Measurements from ENCODE around the gene HK1.
"Not testable (repeated sequence)": the region's sequence is repeated elsewhere in the genome, so short reads cannot be mapped to it uniquely, and the experiment has no call there.

The HK1 gene

DNA sequence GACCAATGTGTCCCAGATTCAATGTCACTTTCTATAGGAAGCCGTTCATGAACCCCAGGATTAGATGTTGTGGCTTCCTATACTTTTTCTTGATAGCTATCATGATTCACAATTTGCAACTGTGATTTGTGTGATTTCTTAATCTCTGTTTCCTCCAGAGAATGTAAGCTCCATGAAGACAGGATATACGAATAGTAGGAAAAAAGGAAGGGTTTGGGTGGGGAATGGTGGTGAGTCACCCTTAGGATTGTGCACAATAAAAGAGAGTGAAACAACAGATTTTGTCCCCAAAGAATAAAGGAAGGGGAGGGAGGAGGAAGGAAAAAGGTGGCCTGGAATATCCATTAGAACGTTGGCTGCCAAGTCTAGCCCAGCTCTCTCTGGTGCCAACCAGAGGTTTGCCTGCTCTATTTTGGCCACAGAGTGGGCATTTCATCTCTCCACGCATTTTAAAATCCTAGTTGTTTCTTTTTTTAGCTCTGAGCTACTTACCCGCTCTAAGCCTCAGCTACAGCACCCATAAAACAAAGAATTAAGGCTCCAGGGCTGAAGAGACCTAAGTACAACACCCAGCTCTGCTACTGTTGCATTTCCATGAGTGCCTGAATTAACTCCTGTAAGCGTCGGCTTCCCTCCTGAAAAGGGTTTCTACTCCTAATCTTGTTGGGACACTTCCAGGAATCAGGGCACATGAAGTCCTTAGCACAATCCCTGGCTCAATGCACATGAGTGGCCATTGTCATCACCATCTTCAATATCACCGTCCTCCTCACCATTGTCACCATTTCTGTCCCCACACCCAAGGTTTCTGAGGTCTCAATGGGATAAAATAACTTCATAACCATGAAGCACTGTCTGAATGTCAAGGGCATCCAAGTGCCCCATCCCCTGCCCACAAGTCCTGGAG is 3.5 kb downstream of the HK1 start:
- TF ChIP-seq, protein P1, sequence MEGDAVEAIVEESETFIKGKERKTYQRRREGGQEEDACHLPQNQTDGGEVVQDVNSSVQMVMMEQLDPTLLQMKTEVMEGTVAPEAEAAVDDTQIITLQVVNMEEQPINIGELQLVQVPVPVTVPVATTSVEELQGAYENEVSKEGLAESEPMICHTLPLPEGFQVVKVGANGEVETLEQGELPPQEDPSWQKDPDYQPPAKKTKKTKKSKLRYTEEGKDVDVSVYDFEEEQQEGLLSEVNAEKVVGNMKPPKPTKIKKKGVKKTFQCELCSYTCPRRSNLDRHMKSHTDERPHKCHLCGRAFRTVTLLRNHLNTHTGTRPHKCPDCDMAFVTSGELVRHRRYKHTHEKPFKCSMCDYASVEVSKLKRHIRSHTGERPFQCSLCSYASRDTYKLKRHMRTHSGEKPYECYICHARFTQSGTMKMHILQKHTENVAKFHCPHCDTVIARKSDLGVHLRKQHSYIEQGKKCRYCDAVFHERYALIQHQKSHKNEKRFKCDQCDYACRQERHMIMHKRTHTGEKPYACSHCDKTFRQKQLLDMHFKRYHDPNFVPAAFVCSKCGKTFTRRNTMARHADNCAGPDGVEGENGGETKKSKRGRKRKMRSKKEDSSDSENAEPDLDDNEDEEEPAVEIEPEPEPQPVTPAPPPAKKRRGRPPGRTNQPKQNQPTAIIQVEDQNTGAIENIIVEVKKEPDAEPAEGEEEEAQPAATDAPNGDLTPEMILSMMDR (IDR thresholded peaks at IDR 0.05; ENCODE audit: control insufficient read depth, extremely low read depth, insufficient read depth): no peak
- no peak overlapping the region for H3K4me3 ChIP-seq (ENCODE audit: low read depth, low read length)
- no peak for DNase-seq (ENCODE audit: low read depth)

- DNase-seq (ENCODE audit: low read depth); H3K4me3 ChIP-seq (ENCODE audit: low read depth, low read length): not testable (repeated sequence)
Measured at GRCh38 chr10:69284402-69284801, 6.1 kb downstream of the HK1 start.

- no peak overlapping the region for H3K4me3 ChIP-seq (ENCODE audit: low read depth, low read length)
- TF ChIP-seq, protein P1 (IDR thresholded peaks at IDR 0.05; ENCODE audit: control insufficient read depth, extremely low read depth, insufficient read depth): no peak
- no peak for DNase-seq (ENCODE audit: low read depth)
Measured at GRCh38 chr10:69285699-69286098, 7.4 kb downstream of the HK1 start.

GRCh38 chr10:69287181-69287580 is 8.9 kb downstream of the HK1 start:
- DNase-seq (ENCODE audit: low read depth): no peak
- no peak overlapping the region for H3K4me3 ChIP-seq (ENCODE audit: low read depth, low read length)
- TF ChIP-seq, protein P1 (IDR thresholded peaks at IDR 0.05; ENCODE audit: control insufficient read depth, extremely low read depth, insufficient read depth): no peak

- TF ChIP-seq, protein P1 (IDR thresholded peaks at IDR 0.05; ENCODE audit: control insufficient read depth, extremely low read depth, insufficient read depth): no peak
- no peak for DNase-seq (ENCODE audit: low read depth)
Measured at GRCh38 chr10:69290993-69291392, 12.7 kb downstream of the HK1 start.

DNA sequence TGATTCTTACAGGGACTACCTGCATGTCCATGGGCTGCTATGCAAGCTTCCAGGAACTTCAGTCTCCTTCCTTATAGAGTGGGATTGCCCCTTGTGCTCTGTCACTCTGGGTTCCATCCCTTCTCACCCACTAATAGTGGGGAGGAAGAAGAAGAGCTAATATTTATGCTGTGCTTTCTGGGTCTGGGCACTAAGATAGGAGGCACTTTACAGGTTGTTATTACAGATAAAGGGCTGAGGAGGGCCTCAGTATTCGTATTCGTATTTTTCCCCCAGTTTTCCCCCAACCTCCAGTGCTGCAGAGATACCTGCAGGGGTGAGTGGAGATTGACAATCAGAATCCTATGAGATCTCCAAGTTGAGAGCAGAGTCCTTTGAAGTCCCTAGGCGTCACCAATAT is 14.2 kb downstream of the HK1 start:
- no peak overlapping the region for H3K4me3 ChIP-seq (ENCODE audit: low read depth, low read length)
- DNase-seq (ENCODE audit: low read depth): no peak
- TF ChIP-seq, protein P1 (IDR thresholded peaks at IDR 0.05; ENCODE audit: control insufficient read depth, extremely low read depth, insufficient read depth): no peak

More at GRCh38 chr10:69290993-69291392, 12.7 kb downstream of the HK1 start:
- H3K4me3 ChIP-seq (ENCODE audit: low read depth, low read length): no peak overlapping the region

DNA sequence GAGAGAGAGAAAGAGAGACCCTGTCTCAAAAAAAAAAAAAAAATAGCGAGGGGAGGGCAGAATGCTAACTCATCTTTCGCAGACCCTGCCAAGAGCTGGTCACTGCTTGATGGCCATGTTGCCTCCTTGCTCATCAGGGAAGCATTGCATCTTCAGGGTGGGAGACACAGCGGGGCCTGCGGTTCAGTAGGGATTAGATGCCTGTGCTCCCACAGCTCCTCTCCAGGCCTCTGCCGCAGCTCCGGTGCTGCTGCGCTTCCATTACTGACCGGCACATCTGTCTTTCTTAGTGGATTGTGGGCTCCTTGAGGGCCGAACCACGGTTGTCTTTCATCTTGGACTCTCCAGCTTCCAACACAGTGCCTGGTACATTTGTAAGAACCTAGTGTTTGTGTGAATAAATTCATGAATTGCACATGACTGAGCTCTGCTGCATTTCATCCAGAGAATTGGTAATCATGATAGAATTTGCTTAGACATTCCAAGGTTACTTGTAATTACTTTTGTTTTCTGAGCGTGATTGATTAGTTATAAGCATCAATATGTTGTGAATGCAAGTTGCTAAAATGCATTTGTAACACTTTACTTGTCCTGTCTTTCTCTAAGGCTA is 16.8 kb downstream of the HK1 start:
- TF ChIP-seq, protein P1 (IDR thresholded peaks at IDR 0.05; ENCODE audit: control insufficient read depth, extremely low read depth, insufficient read depth): no peak
- no peak for DNase-seq (ENCODE audit: low read depth)
- no peak overlapping the region for H3K4me3 ChIP-seq (ENCODE audit: low read depth, low read length)
